ENCODE data around the gene MMP11. TPM values are rescaled to one million over a fixed set of nuclear protein-coding genes. Genes with fewer than 3 reads are reported as not detected.

Gene MMP11
- total and polyA plus RNA-seq, 9 donors = 1.4 to 59.7 (median 11.4) TPM

DNA sequence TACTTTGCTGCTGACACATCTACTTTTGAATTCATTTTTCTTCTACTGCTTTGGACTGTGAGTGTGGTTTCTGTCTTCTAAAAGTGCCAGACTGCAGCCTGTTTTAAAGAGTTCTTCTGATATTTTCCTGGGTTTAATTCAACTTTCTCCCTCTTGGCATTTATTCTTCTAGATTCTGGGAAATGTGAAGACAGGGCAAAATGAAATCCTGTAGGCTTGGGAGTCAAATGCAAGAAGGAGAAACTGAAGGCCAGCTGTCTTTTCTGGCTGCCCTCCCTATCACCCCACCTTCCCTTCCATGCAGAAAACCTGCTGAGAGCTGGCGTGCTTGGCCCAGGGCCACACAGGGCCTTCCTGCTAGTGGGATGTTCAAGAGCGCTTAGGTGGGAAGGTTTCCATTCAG, 29.3 kb upstream of the MMP11 start:
- WGBS, 3 donors = 11 to 37% (median 14%) methylated on average over 2 of the region's 2 CpGs
- Histone ChIP-seq H3K27ac (peak overlapping the region in 1 of 2 donors; percentile 67), H3K9me3 (no peaks in the 10 kb centered on the region), H3K36me3 (no peaks in the 10 kb centered on the region), H3K4me1 (ENCODE audit: insufficient read depth) (peaks cover 11% of the 10 kb centered on the region), H3K4me3 (no peak overlapping the region), H3K27me3 (no peaks in the 10 kb centered on the region)
- intact Hi-C loops (cut with DNase I) = no loop called here
- TF ChIP-seq, protein P1, sequence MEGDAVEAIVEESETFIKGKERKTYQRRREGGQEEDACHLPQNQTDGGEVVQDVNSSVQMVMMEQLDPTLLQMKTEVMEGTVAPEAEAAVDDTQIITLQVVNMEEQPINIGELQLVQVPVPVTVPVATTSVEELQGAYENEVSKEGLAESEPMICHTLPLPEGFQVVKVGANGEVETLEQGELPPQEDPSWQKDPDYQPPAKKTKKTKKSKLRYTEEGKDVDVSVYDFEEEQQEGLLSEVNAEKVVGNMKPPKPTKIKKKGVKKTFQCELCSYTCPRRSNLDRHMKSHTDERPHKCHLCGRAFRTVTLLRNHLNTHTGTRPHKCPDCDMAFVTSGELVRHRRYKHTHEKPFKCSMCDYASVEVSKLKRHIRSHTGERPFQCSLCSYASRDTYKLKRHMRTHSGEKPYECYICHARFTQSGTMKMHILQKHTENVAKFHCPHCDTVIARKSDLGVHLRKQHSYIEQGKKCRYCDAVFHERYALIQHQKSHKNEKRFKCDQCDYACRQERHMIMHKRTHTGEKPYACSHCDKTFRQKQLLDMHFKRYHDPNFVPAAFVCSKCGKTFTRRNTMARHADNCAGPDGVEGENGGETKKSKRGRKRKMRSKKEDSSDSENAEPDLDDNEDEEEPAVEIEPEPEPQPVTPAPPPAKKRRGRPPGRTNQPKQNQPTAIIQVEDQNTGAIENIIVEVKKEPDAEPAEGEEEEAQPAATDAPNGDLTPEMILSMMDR (IDR thresholded peaks at IDR 0.05) = no peak
- TF ChIP-seq EP300 (IDR thresholded peaks at IDR 0.05) = no peak
- TF ChIP-seq POLR2A (IDR thresholded peaks at IDR 0.05) = no peak
- peak; percentile 43 to 85 (median 76) for DNase-seq

DNA sequence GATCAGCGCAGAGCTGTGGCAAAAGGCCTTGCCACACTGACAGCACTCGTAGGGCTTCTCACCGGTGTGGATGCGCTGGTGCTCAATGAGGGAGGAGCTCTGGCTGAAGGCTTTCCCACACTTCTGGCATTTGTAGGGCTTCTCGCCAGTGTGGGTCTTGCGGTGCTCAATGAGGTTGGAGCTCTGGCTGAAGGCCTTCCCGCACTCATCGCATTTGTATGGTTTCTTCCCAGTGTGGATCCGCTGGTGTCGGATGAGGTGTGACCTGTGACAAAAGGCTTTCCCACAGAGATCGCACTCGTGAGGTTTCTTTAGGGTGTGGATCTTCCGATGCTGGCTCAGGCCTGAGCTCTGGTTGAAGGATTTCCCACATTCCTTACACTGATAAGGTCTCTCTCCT, 28.6 kb upstream of the MMP11 start:
- H3K36me3 ChIP-seq = no peaks in the 10 kb centered on the region
- H3K27ac ChIP-seq = peak overlapping the region in 1 of 2 donors; percentile 48

DNA sequence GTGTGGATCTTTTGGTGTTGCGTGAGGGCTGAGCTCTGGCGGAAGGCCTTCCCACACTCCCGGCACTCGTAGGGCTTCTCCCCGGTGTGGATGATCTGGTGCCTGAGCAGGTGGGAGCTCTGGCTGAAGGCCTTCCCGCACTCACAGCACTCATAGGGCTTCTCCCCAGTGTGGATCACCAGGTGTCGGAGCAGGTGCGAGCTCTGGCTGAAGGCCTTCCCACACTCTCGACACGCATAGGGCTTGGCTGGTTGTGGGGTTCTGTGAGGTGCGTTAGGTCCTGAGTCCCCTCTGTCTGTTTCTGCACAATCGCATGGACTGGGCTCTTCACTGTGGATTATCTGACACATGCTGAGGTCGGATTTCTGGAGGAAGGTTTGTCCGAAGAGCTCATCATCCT, 28.2 kb upstream of the MMP11 start:
- Histone ChIP-seq H3K9me3 (no peaks in the 10 kb centered on the region), H3K27ac (no peak overlapping the region), H3K4me3 (no peak overlapping the region), H3K36me3 (no peaks in the 10 kb centered on the region), H3K4me1 (ENCODE audit: insufficient read depth) (peaks cover 11% of the 10 kb centered on the region), H3K27me3 (no peaks in the 10 kb centered on the region)
- no peak for DNase-seq
- WGBS, 3 donors = 95 to 96% (median 96%) methylated on average over 14 of the region's 14 CpGs
- TF ChIP-seq POLR2A (IDR thresholded peaks at IDR 0.05) = no peak
- intact Hi-C loops (cut with DNase I) = no loop called here

More for the DNA sequence above, 28.6 kb upstream of the MMP11 start:
- H3K27me3 ChIP-seq = no peaks in the 10 kb centered on the region
- peaks cover 11% of the 10 kb centered on the region for H3K4me1 ChIP-seq (ENCODE audit: insufficient read depth)
- H3K9me3 ChIP-seq = no peaks in the 10 kb centered on the region
- 90 to 91% (median 91%) methylated on average over 13 of the region's 13 CpGs for WGBS, 3 donors
- no peak for DNase-seq
- TF ChIP-seq, protein P1 (IDR thresholded peaks at IDR 0.05) = no peak
- TF ChIP-seq POLR2A (IDR thresholded peaks at IDR 0.05) (no peak), EP300 (IDR thresholded peaks at IDR 0.05) (no peak)
- no peak overlapping the region for H3K4me3 ChIP-seq
- intact Hi-C loops (cut with DNase I) = no loop called here

DNA sequence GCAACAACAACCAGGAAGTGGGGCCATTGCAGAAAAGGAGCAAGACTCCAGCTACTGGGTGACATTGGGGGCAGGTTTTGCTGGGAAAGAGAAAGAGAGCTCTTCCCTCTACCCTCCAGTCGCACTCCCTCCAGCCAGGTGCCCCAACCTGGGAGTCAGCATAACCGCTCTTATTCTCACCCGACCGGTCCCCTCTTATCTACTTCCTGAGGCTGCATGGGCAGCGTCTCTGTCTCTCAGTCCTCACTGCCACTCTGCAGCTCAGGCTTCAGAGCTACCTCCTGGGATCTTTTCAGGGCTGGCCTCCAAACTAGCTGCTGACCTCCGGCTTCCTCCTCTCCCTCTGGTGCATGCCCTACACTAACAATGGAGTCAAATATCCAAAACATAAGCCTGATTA, 26.9 kb upstream of the MMP11 start:
- Histone ChIP-seq H3K9me3 (no peaks in the 10 kb centered on the region), H3K27me3 (no peaks in the 10 kb centered on the region), H3K27ac (no peak overlapping the region), H3K36me3 (no peaks in the 10 kb centered on the region), H3K4me1 (ENCODE audit: insufficient read depth) (peaks cover 15% of the 10 kb centered on the region), H3K4me3 (no peak overlapping the region)
- WGBS, 3 donors = 57 to 79% (median 74%) methylated on average over 6 of the region's 6 CpGs
- TF ChIP-seq, protein P1 (IDR thresholded peaks at IDR 0.05) = no peak
- TF ChIP-seq POLR2A (IDR thresholded peaks at IDR 0.05) (no peak), EP300 (IDR thresholded peaks at IDR 0.05) (no peak)
- DNase-seq = no peak
- intact Hi-C loops (cut with DNase I) = no loop called here

DNA sequence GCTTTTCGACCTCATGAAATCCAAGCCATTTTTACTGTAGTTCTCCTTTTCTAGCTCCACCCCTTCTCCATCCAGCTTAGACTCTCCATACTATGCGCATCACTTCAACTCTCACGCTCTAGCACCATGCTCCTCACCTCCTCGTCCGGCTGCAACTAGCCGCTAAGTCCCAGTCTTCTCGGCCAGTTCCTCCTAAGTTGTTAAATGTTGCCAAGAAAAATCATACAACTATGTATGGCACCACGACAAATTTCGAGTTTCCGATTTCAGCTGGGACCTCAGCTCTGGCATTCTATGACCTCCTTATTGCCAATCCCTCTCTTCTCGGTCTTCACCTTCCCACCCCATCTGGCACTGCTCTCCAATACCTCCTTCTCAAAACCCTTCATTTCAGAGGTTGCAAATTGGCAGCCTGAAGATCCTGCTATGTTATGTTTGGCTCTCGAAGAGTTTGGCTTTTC, 22.8 kb upstream of the MMP11 start:
- Histone ChIP-seq H3K4me1 (ENCODE audit: insufficient read depth) (peaks cover 4% of the 10 kb centered on the region), H3K27ac (no peak overlapping the region), H3K4me3 (peak overlapping the region; percentile 53), H3K9me3 (no peaks in the 10 kb centered on the region), H3K36me3 (no peaks in the 10 kb centered on the region), H3K27me3 (no peaks in the 10 kb centered on the region)
- 26 to 36% (median 35%) methylated on average over 12 of the region's 12 CpGs for WGBS, 3 donors
- no peak for TF ChIP-seq EP300 (IDR thresholded peaks at IDR 0.05)
- no peak for TF ChIP-seq POLR2A (IDR thresholded peaks at IDR 0.05)
- TF ChIP-seq, protein P1 (IDR thresholded peaks at IDR 0.05) = no peak
- intact Hi-C loops (cut with DNase I) = no loop called here
- DNase-seq = no peak

Data from ovary (tissue), 9 donors.